Gastrocnemius medialis (tissue), 4 donors: ENCODE data around the gene PDSS2.

Source experiments
- POLR2A ChIP-seq, 2 donors: fragments of 450-650 bp; IDR thresholded peaks; one replicate each; pipeline ENCODE4 v1.6.1; 2017; ENCODE audit warnings: antibody characterized with exemption in 2 of 2, mild to moderate bottlenecking in 2 of 2, moderate library complexity in 2 of 2
- TF ChIP-seq, protein P1 (sequence below), 5 experiments: fragments of 450-650 bp in 3 of 5; fragments of 200-600 bp in 2 of 5; sonication (generic) in 2 of 5; IDR thresholded peaks in 4 of 5; conservative IDR thresholded peaks in 1 of 5; 1 replicate in 4 of 5; 2 replicates in 1 of 5; pipeline ENCODE4 v1.5.1; 2016 to 2019; ENCODE audit warnings: antibody characterized with exemption in 5 of 5, mild to moderate bottlenecking in 3 of 5, moderate library complexity in 3 of 5

DNA sequence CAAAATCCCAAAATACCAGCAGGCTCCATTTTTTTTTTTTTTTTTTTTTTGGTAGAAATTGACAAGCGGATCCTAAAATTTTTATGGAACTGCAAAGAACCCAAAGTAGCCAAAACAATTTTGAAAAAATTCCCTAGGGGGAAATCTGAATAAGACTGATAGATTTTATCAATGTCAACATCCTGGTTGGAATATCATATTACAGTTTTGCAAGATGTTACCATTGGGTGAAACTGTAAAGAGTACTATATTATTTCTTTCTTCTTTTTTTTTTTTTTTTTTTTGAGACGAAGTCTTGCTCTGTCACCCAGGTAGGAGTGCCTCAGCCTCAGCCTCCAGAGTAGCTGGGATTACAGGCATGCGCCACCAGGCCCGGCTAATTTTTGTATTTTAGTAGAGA, 314.7 kb downstream of the PDSS2 start:
- TF ChIP-seq, protein P1, sequence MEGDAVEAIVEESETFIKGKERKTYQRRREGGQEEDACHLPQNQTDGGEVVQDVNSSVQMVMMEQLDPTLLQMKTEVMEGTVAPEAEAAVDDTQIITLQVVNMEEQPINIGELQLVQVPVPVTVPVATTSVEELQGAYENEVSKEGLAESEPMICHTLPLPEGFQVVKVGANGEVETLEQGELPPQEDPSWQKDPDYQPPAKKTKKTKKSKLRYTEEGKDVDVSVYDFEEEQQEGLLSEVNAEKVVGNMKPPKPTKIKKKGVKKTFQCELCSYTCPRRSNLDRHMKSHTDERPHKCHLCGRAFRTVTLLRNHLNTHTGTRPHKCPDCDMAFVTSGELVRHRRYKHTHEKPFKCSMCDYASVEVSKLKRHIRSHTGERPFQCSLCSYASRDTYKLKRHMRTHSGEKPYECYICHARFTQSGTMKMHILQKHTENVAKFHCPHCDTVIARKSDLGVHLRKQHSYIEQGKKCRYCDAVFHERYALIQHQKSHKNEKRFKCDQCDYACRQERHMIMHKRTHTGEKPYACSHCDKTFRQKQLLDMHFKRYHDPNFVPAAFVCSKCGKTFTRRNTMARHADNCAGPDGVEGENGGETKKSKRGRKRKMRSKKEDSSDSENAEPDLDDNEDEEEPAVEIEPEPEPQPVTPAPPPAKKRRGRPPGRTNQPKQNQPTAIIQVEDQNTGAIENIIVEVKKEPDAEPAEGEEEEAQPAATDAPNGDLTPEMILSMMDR (IDR thresholded peaks at IDR 0.05 in 4 of 5, conservative IDR thresholded peaks at IDR 0.05 in 1 of 5): no peak
- no peak for TF ChIP-seq POLR2A (IDR thresholded peaks at IDR 0.05)
